Measurements from ENCODE around the gene TLCD1. TPM values are rescaled to one million over a fixed set of nuclear protein-coding genes. Genes with fewer than 3 reads are reported as not detected.
A peak's percentile ranks its signal among the peaks of the same experiment; 100 is the strongest.

TLCD1 gene
- polyA plus RNA-seq, 1 donor from 2014 or later: 0.49 TPM

GRCh38 chr17:28716740-28717577, 9.1 kb downstream of the TLCD1 start:
- H3K27ac Mint-ChIP-seq: no peak overlapping the region
- H3K9me3 Mint-ChIP-seq: no peaks in the 10 kb centered on the region
- H3K4me3 Mint-ChIP-seq: peak overlapping the region; percentile 24 to 75 (median 67)
- peaks cover 3% of the 10 kb centered on the region for H3K27me3 Mint-ChIP-seq
- H3K36me3 Mint-ChIP-seq: peaks cover 3% of the 10 kb centered on the region
- peaks cover 24 to 30% (median 30%) of the 10 kb centered on the region in 3 donors for H3K4me1 Mint-ChIP-seq

DNA sequence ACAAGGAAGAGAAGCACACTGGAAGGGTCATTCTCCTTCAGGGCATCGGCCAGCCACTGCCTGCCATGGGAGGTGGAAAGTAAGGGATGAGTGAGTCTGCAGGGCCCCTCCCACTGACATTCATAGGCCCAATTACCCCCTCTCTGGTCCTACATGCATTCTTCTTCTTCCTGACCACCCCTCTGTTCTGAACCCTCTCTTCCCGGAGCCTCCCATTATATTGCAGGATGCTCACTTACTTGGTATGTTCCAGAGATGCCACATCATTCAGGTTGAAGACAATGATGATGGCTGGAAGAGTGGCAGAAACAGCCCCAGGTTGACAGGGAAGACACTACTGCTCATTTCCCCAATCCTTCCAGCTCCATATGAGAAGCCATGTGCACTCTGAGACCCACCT, 10.8 kb downstream of the TLCD1 start:
- Mint-ChIP-seq H3K27ac (peak overlapping the region in 1 of 3 donors; percentile 20), H3K4me3 (peak overlapping the region in 2 of 4 donors; percentile 10 to 34), H3K9me3 (no peaks in the 10 kb centered on the region), H3K4me1 (peaks cover 20 to 30% (median 23%) of the 10 kb centered on the region in 3 donors), H3K27me3 (peaks cover 3% of the 10 kb centered on the region), H3K36me3 (no peaks in the 10 kb centered on the region)

DNA sequence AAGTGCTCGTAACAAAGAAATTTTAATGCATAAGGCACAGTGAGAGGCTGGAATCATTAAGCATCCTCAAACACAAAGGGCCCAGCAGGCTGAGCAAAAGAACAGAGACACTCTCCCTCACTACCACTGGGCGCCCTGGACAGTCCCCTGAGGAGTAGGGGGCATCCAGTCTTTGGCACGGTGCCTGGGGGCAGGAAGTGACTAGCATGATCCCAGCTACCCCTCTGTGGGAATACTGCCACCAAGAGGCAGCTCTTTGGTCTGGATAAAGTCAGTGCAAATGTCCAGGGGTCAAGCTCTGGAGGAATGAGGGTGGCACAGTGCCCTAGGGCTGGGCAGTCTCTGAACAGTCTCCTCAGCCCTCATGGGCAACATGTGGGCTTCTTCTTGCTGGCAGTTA, 11.8 kb downstream of the TLCD1 start:
- Mint-ChIP-seq H3K4me3 (peak overlapping the region in 1 of 4 donors; percentile 76), H3K27me3 (peaks cover 3% of the 10 kb centered on the region), H3K4me1 (peaks cover 17 to 21% (median 17%) of the 10 kb centered on the region in 3 donors), H3K9me3 (no peaks in the 10 kb centered on the region), H3K27ac (peak overlapping the region in 1 of 3 donors; percentile 20), H3K36me3 (no peaks in the 10 kb centered on the region)

GRCh38 chr17:28712705-28713415, 13.2 kb downstream of the TLCD1 start:
- Mint-ChIP-seq H3K4me3 (peak overlapping the region; percentile 78 to 98 (median 93)), H3K9me3 (no peaks in the 10 kb centered on the region)

GRCh38 chr17:28712032-28712704, 13.9 kb downstream of the TLCD1 start:
- H3K4me1 Mint-ChIP-seq: peaks cover 11 to 13% (median 11%) of the 10 kb centered on the region in 3 donors
- no peaks in the 10 kb centered on the region for H3K36me3 Mint-ChIP-seq
- no peaks in the 10 kb centered on the region for H3K9me3 Mint-ChIP-seq
- H3K27me3 Mint-ChIP-seq: peaks cover 3% of the 10 kb centered on the region
- H3K4me3 Mint-ChIP-seq: peak overlapping the region; percentile 78 to 98 (median 93)
- H3K27ac Mint-ChIP-seq: peak overlapping the region; percentile 84 to 94 (median 87)

More at GRCh38 chr17:28712705-28713415, 13.2 kb downstream of the TLCD1 start:
- Mint-ChIP-seq H3K27me3 (peaks cover 3% of the 10 kb centered on the region), H3K36me3 (no peaks in the 10 kb centered on the region), H3K4me1 (peaks cover 11 to 13% (median 11%) of the 10 kb centered on the region in 3 donors), H3K27ac (peak overlapping the region in 2 of 3 donors; percentile 87 to 94)

- Mint-ChIP-seq H3K4me1 (peaks cover 11 to 13% (median 11%) of the 10 kb centered on the region in 3 donors), H3K4me3 (peak within 1 kb of the TSS; percentile 78 to 98 (median 93)), H3K27ac (peak within 1 kb of the TSS; percentile 84 to 94 (median 94))
These were observed 14.4 kb downstream of the TLCD1 start, which contains the start of gene PROCA1 for GRCh38 chr17:28711723-28712031. TSS of gene PROCA1 (minus strand) at chr17:28711888. CDS start at chr17:28711660, 228 bp downstream.

GRCh38 chr17:28710861-28711722, 14.9 kb downstream of the TLCD1 start:
- peaks cover 11 to 13% (median 11%) of the 10 kb centered on the region in 3 donors for H3K4me1 Mint-ChIP-seq
- H3K36me3 Mint-ChIP-seq: no peaks in the 10 kb centered on the region
- no peaks in the 10 kb centered on the region for H3K9me3 Mint-ChIP-seq
- H3K27ac Mint-ChIP-seq: peak overlapping the region; percentile 84 to 94 (median 94)
- H3K4me3 Mint-ChIP-seq: peak overlapping the region; percentile 78 to 98 (median 93)
- H3K27me3 Mint-ChIP-seq: peaks cover 3% of the 10 kb centered on the region

More at GRCh38 chr17:28711723-28712031, 14.4 kb downstream of the TLCD1 start, which contains the start of gene PROCA1:
- Mint-ChIP-seq H3K9me3 (no peaks in the 10 kb centered on the region), H3K36me3 (no peaks in the 10 kb centered on the region), H3K27me3 (peaks cover 3% of the 10 kb centered on the region)

GRCh38 chr17:28707339-28707720, 18.7 kb downstream of the TLCD1 start:
- Mint-ChIP-seq H3K36me3 (no peaks in the 10 kb centered on the region), H3K27me3 (no peaks in the 10 kb centered on the region), H3K27ac (peak overlapping the region in 1 of 3 donors; percentile 30), H3K4me3 (peak overlapping the region in 1 of 4 donors; percentile 73), H3K9me3 (no peaks in the 10 kb centered on the region), H3K4me1 (peaks cover 7 to 12% (median 8%) of the 10 kb centered on the region in 3 donors)

GRCh38 chr17:28706471-28707338, 19.3 kb downstream of the TLCD1 start:
- no peak overlapping the region for H3K27ac Mint-ChIP-seq
- peak overlapping the region in 1 of 4 donors; percentile 73 for H3K4me3 Mint-ChIP-seq
- H3K4me1 Mint-ChIP-seq: peaks cover 6 to 9% (median 8%) of the 10 kb centered on the region in 3 donors
- no peaks in the 10 kb centered on the region for H3K9me3 Mint-ChIP-seq
- no peaks in the 10 kb centered on the region for H3K27me3 Mint-ChIP-seq
- H3K36me3 Mint-ChIP-seq: peaks cover 2% of the 10 kb centered on the region

DNA sequence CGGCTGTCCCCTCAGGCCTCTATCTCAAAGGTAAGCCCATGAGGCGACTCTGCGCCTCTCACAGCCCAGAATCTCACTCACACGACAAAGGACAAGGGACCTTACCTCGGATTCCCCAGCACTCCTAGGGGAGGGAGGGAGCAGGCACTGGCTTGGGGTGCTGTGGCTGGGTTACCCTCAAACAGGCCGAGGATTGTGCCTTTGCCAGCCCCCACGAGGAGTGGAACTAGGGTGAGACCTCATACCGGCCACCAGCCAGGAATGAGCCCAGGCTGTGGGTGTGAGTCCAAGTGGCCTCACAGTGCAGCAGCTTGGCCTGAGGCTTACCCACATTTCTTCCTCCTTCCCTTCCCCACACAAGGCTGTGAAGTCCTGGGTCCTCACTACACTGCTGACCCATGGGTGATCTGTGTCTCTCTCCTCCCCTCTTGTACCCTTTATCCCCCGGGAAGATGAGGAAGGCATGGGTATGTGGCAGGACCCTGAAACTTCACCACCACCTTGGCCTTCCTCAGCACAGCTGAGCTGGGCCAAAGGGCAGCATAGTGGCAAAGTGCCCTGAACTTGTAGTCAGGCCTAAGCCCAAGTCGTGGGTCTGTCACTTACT, 20.2 kb downstream of the TLCD1 start:
- Mint-ChIP-seq H3K27ac (peak overlapping the region in 2 of 3 donors; percentile 80 to 92), H3K4me3 (no peak overlapping the region), H3K4me1 (peaks cover 5 to 7% (median 6%) of the 10 kb centered on the region in 3 donors)

GRCh38 chr17:28705074-28705659, 20.9 kb downstream of the TLCD1 start:
- H3K36me3 Mint-ChIP-seq: peaks cover 2% of the 10 kb centered on the region
- H3K9me3 Mint-ChIP-seq: no peaks in the 10 kb centered on the region
- peaks cover 0 to 5% (median 4%) of the 10 kb centered on the region in 3 donors for H3K4me1 Mint-ChIP-seq
- H3K4me3 Mint-ChIP-seq: no peak overlapping the region
- no peaks in the 10 kb centered on the region for H3K27me3 Mint-ChIP-seq
- H3K27ac Mint-ChIP-seq: peak overlapping the region in 1 of 3 donors; percentile 80

More for the DNA sequence above, 20.2 kb downstream of the TLCD1 start:
- H3K9me3 Mint-ChIP-seq: no peaks in the 10 kb centered on the region
- H3K27me3 Mint-ChIP-seq: no peaks in the 10 kb centered on the region
- peaks cover 2% of the 10 kb centered on the region for H3K36me3 Mint-ChIP-seq

DNA sequence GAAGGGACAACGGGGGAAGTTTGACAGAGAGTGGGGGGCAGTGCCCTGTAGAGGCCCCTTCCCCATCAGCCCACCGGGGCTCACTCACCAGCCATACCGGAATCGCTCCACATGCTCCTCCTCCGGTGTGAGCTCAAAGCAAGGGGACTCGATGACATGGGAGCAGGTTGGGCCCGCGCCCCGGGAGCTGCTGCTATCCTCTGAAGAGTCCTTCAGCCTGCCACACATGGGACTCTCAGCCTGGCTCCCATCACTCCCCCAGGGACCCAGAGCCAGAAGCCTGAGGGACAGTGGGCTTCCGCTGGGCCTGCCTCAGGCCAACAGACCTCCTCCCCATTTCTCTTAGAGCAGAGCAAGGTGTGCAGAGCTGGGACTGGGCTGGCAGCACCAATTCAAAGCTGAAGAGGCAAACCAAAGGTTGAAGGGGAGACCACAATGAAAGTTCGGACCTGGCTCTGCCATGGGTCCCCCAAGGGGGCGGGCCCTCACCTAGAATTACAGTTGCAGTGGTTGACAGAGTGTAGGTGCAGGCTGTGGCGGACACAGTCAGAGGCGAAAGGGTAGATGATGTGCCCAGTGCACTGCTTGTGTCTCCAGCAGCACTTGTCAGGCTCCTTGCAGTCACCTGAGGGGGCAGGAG, 21.7 kb downstream of the TLCD1 start:
- Mint-ChIP-seq H3K27ac (no peak overlapping the region), H3K27me3 (no peaks in the 10 kb centered on the region), H3K36me3 (peaks cover 2% of the 10 kb centered on the region), H3K9me3 (no peaks in the 10 kb centered on the region), H3K4me3 (no peak overlapping the region), H3K4me1 (peaks cover 0 to 5% (median 4%) of the 10 kb centered on the region in 3 donors)
